Trophoblast cell (in vitro differentiated cells and primary cell): Measurements from ENCODE around the gene ADRM1.

Source experiments
- DNase-seq, 2 donors: peaks; one replicate each; pipeline ENCODE4 v3.0.0-alpha.2; 2016
- H2AFZ ChIP-seq: 2 replicates; pipeline ENCODE4 v1.6.1; 2013; ENCODE audit warnings: low read length, moderate library complexity, mild to moderate bottlenecking; ENCODE audit not compliant: insufficient read depth, poor library complexity
- H2AK5ac ChIP-seq: 2 replicates; pipeline ENCODE4 v1.6.1; 2013; ENCODE audit warnings: mild to moderate bottlenecking, low read length
- H2BK120ac ChIP-seq: 2 replicates; pipeline ENCODE4 v1.6.1; 2013; ENCODE audit warnings: low read length, mild to moderate bottlenecking, moderate library complexity; ENCODE audit not compliant: insufficient read depth, poor library complexity
- H2BK12ac ChIP-seq: 2 replicates; pipeline ENCODE4 v1.6.1; 2013; ENCODE audit warnings: mild to moderate bottlenecking, low read length, moderate library complexity
- H2BK5ac ChIP-seq: 2 replicates; pipeline ENCODE4 v1.6.1; 2013; ENCODE audit warnings: low read length, low read depth, moderate library complexity, mild to moderate bottlenecking; ENCODE audit not compliant: poor library complexity
- H3K14ac ChIP-seq: 2 replicates; pipeline ENCODE4 v1.6.1; 2013; ENCODE audit warnings: mild to moderate bottlenecking, low read length
- H3K18ac ChIP-seq: 2 replicates; pipeline ENCODE4 v1.6.1; 2013; ENCODE audit warnings: mild to moderate bottlenecking, low read length
- H3K23ac ChIP-seq: 2 replicates; pipeline ENCODE4 v1.6.1; 2013; ENCODE audit warnings: low read length
- H3K27ac ChIP-seq: 2 replicates; pipeline ENCODE4 v1.5.1; 2013; ENCODE audit warnings: low read depth, mild to moderate bottlenecking, inconsistent platforms, low read length, moderate library complexity
- H3K27me3 ChIP-seq: 2 replicates; pipeline ENCODE4 v1.6.1; 2013; ENCODE audit warnings: inconsistent platforms, mild to moderate bottlenecking, low read length, moderate library complexity; ENCODE audit not compliant: insufficient read depth
- H3K36me3 ChIP-seq, 2 experiments: 1 replicate in 1 of 2; 2 replicates in 1 of 2; pipeline ENCODE4 v1.6.1; 2013; ENCODE audit warnings: low read length in 2 of 2, mild to moderate bottlenecking in 2 of 2, moderate library complexity in 1 of 2; ENCODE audit not compliant: insufficient read depth in 2 of 2, control insufficient read depth in 1 of 2
- H3K4ac ChIP-seq: 2 replicates; pipeline ENCODE4 v1.6.1; 2013; ENCODE audit warnings: low read depth, mild to moderate bottlenecking, low read length, moderate library complexity
- H3K4me1 ChIP-seq, 2 experiments: 1 replicate in 1 of 2; 2 replicates in 1 of 2; pipeline ENCODE4 v1.6.1; 2013; ENCODE audit warnings: low read length in 2 of 2, mild to moderate bottlenecking in 2 of 2, moderate library complexity in 1 of 2; ENCODE audit not compliant: insufficient read depth in 2 of 2, control insufficient read depth in 1 of 2
- H3K4me2 ChIP-seq: 2 replicates; pipeline ENCODE4 v1.6.1; 2013; ENCODE audit warnings: inconsistent platforms, mild to moderate bottlenecking, low read length, moderate library complexity
- H3K4me3 ChIP-seq: 2 replicates; pipeline ENCODE4 v1.5.1; 2013; ENCODE audit warnings: mild to moderate bottlenecking, low read depth, low read length, inconsistent platforms
- H3K79me1 ChIP-seq: one replicate; pipeline ENCODE4 v1.6.1; 2013; ENCODE audit warnings: low read length
- H3K79me2 ChIP-seq: 2 replicates; pipeline ENCODE4 v1.6.1; 2013; ENCODE audit warnings: low read length, mild to moderate bottlenecking; ENCODE audit not compliant: control insufficient read depth, insufficient read depth, poor library complexity
- H3K9ac ChIP-seq: 2 replicates; pipeline ENCODE4 v1.6.1; 2013; ENCODE audit warnings: mild to moderate bottlenecking, low read length
- H3K9me3 ChIP-seq: 2 replicates; pipeline ENCODE4 v1.6.1; 2013; ENCODE audit warnings: low read depth, mild to moderate bottlenecking, control low read depth, inconsistent platforms, low read length; ENCODE audit not compliant: insufficient read depth
- H4K12ac ChIP-seq: 2 replicates; pipeline ENCODE4 v1.6.1; 2013; ENCODE audit warnings: low read depth, mild to moderate bottlenecking, low read length, moderate library complexity
- H4K8ac ChIP-seq: 2 replicates; pipeline ENCODE4 v1.6.1; 2013; ENCODE audit warnings: low read depth, mild to moderate bottlenecking, low read length, moderate library complexity
- H4K91ac ChIP-seq: one replicate; pipeline ENCODE4 v1.6.1; 2013; ENCODE audit warnings: low read depth, mild to moderate bottlenecking, low read length, moderate library complexity
- WGBS: extraction: QIAGEN DNeasy Blood & Tissue Kit; methylation state at CpG from one replicate; pipeline ENCODE4 v1.1.7; 2013; ENCODE audit warnings: missing lambda C conversion rate; ENCODE audit not compliant: insufficient read length, insufficient coverage; ENCODE audit errors: extremely low coverage; 5-methylcytosine and 5-hydroxymethylcytosine counted together

The ADRM1 gene

GRCh38 chr20:62307226-62308101 lies 4.7 kb downstream of the ADRM1 start:
- Histone ChIP-seq H3K23ac (no peak overlapping the region), H2AK5ac (no peak overlapping the region)
- no CpG with 5 or more reads among the region's 42 CpGs for WGBS

GRCh38 chr20:62308102-62308822 lies 5.5 kb downstream of the ADRM1 start:
- Histone ChIP-seq H3K4me1 (peaks cover 4 to 9% of the 10 kb centered on the region in 2 experiments), H3K18ac (no peak overlapping the region), H3K4ac (no peak overlapping the region), H2BK5ac (no peak overlapping the region), H3K14ac (no peak overlapping the region), H3K9ac (no peak overlapping the region), H3K79me1 (peaks cover 3% of the 10 kb centered on the region), H3K23ac (no peak overlapping the region), H3K27me3 (no peaks in the 10 kb centered on the region), H3K4me2 (no peak overlapping the region), H3K4me3 (no peak overlapping the region), H4K8ac (no peak overlapping the region), H2AFZ (no peak overlapping the region), H3K27ac (no peak overlapping the region), H2AK5ac (no peak overlapping the region), H3K9me3 (peaks cover 5% of the 10 kb centered on the region), H3K79me2 (peaks cover 22% of the 10 kb centered on the region), H2BK12ac (no peak overlapping the region), H3K36me3 (peaks cover 90 to 92% of the 10 kb centered on the region in 2 experiments), H4K12ac (no peak overlapping the region), H4K91ac (no peak overlapping the region), H2BK120ac (no peak overlapping the region)
- WGBS: no CpG with 5 or more reads among the region's 29 CpGs
- no peak for DNase-seq

More at GRCh38 chr20:62307226-62308101, 4.7 kb downstream of the ADRM1 start:
- no peak overlapping the region for H4K91ac ChIP-seq
- peaks cover 6% of the 10 kb centered on the region for H3K79me1 ChIP-seq
- no peak overlapping the region for H4K8ac ChIP-seq
- H4K12ac ChIP-seq: no peak overlapping the region
- peaks cover 5% of the 10 kb centered on the region for H3K9me3 ChIP-seq
- H2BK5ac ChIP-seq: no peak overlapping the region
- H2BK120ac ChIP-seq: no peak overlapping the region
- no peak overlapping the region for H3K18ac ChIP-seq
- peaks cover 25% of the 10 kb centered on the region for H3K79me2 ChIP-seq
- DNase-seq: no peak
- H3K27ac ChIP-seq: no peak overlapping the region
- H3K4me1 ChIP-seq: peaks cover 4 to 9% of the 10 kb centered on the region in 2 experiments
- no peaks in the 10 kb centered on the region for H3K27me3 ChIP-seq
- H3K4me2 ChIP-seq: no peak overlapping the region
- no peak overlapping the region for H3K9ac ChIP-seq
- no peak overlapping the region for H2AFZ ChIP-seq
- no peak overlapping the region for H3K14ac ChIP-seq
- H2BK12ac ChIP-seq: no peak overlapping the region
- no peak overlapping the region for H3K4me3 ChIP-seq
- no peak overlapping the region for H3K4ac ChIP-seq
- H3K36me3 ChIP-seq: peaks cover 82 to 84% of the 10 kb centered on the region in 2 experiments

DNA sequence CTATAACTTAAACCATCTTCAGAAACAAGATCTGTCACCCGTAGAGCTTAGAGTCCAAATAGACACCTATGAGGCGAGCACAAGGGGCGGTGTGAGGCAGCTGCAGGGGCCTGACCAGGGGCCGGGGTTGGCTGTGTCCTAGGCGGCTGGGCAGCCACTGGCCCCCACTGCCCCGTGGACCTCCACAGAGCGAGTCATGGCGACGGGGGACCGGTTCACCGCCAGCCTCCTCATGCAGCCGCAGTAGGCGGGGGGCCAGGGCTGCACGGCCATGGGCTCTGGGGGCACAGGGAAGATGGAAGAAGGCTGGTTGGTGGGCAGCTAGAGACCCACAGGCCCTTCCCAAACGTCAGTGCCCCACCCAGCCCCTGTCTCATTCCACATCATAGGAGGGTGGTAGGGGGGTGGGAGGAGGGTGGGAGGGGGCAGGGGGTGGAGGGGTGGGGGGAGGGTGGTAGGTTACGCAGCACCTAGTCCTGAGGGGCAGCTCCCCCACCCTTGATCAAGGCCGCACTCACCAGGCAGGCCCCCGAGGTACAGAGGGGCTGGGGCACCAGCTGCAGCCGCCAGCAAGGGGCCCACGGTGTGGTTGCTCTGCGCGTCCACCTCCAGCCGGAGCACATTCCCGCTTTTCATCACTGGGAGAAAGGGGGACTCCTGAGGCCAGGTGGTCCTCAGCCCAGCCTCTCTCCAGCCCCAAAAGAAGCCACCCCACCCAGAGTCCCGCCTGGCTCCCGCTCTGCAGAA lies 6.6 kb downstream of the ADRM1 start:
- H2BK12ac ChIP-seq: no peak overlapping the region
- no CpG with 5 or more reads among the region's 26 CpGs for WGBS

More for the DNA sequence above, 6.6 kb downstream of the ADRM1 start:
- Histone ChIP-seq H3K4ac (no peak overlapping the region), H3K79me2 (peaks cover 11% of the 10 kb centered on the region), H4K12ac (no peak overlapping the region), H3K27me3 (no peaks in the 10 kb centered on the region), H4K91ac (no peak overlapping the region), H2AK5ac (no peak overlapping the region), H3K79me1 (no peaks in the 10 kb centered on the region), H3K23ac (no peak overlapping the region), H3K9ac (no peak overlapping the region), H2BK5ac (no peak overlapping the region), H4K8ac (no peak overlapping the region), H3K9me3 (peaks cover 2% of the 10 kb centered on the region), H3K4me2 (no peak overlapping the region), H2AFZ (no peak overlapping the region), H3K4me3 (no peak overlapping the region), H3K36me3 (peaks cover 97 to 98% of the 10 kb centered on the region in 2 experiments), H3K4me1 (peaks cover under 1 to 4% of the 10 kb centered on the region in 2 experiments), H3K14ac (no peak overlapping the region), H3K27ac (no peak overlapping the region), H2BK120ac (no peak overlapping the region), H3K18ac (no peak overlapping the region)
- no peak for DNase-seq
